ENCODE data around the gene OXCT1.
"Not testable (repeated sequence)": the region's sequence is repeated elsewhere in the genome, so short reads cannot be mapped to it uniquely, and the experiment has no call there.

Gene OXCT1

DNA sequence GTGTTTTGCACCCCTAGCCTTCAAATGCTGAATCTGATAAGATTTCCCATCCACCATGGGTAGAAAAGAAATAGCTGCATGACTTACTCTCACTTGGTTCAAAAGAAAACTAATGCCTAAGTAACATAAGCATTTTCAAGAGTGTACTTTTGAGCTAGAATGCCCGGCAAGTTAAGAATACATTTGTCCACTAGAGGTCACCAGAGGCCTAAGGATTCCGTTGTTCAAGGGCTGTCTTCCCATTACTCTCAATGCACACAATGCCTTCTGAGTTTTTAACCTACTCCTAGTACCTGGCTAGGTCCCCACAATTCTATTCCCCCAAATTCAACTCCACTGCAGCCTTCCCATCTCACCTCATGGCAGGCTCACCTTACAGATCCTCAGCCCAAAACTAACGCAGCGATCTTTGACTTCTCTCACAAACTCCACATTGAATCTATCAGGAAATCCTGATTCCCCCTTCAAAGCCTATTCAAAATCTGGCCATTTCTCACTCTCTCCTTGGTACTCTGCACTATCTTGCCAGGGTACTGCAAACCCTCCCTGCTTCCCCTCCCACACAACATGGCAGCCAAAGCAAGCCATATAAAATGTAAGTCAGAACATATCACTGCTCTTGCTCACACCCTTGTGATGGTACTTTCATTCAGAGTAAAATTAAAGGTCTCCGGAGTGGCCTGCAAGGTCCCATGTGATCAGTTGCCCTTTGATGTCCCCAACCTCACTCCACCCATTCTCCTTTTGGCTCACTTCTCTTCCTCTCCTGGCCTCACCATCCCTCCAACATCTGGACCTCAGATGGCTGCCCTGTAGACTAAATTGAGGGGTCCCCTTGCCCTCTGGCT lies 13.4 kb downstream of the OXCT1 start:
- TF ChIP-seq, protein P1, sequence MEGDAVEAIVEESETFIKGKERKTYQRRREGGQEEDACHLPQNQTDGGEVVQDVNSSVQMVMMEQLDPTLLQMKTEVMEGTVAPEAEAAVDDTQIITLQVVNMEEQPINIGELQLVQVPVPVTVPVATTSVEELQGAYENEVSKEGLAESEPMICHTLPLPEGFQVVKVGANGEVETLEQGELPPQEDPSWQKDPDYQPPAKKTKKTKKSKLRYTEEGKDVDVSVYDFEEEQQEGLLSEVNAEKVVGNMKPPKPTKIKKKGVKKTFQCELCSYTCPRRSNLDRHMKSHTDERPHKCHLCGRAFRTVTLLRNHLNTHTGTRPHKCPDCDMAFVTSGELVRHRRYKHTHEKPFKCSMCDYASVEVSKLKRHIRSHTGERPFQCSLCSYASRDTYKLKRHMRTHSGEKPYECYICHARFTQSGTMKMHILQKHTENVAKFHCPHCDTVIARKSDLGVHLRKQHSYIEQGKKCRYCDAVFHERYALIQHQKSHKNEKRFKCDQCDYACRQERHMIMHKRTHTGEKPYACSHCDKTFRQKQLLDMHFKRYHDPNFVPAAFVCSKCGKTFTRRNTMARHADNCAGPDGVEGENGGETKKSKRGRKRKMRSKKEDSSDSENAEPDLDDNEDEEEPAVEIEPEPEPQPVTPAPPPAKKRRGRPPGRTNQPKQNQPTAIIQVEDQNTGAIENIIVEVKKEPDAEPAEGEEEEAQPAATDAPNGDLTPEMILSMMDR (IDR thresholded peaks at IDR 0.05; ENCODE audit: insufficient read depth, missing control alignments), result peak; percentile 87
- DNase-seq (ENCODE audit: insufficient read length, low spot score) (no peak), FAIRE-seq (peak; percentile 88)

GRCh38 chr5:41852293-41852692 lies 17.9 kb downstream of the OXCT1 start:
- TF ChIP-seq, protein P1 (IDR thresholded peaks at IDR 0.05; ENCODE audit: insufficient read depth, missing control alignments), result no peak
- no peak for FAIRE-seq
- DNase-seq (ENCODE audit: insufficient read length, low spot score), result no peak

GRCh38 chr5:41851116-41851515 lies 19.1 kb downstream of the OXCT1 start:
- TF ChIP-seq, protein P1 (IDR thresholded peaks at IDR 0.05; ENCODE audit: insufficient read depth, missing control alignments), result no peak
- no peak for FAIRE-seq
- DNase-seq (ENCODE audit: insufficient read length, low spot score), result no peak

DNA sequence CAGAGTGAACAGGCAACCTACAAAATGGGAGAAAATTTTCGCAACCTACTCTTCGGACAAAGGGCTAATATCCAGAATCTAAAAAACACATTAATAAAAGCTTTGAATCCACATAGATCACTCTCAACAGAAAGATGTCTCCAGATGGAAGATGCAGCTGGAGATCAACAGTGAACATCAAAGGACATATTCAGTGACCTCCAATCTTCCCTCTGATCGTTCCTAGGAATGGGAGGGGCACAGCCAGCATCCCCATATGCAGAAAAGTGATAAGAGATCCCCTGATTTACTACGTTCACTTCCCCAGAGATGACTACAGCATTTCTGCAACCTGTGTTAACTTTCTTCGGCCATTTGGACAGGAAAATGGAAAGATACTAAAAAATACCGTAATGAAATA lies 21.2 kb downstream of the OXCT1 start:
- TF ChIP-seq, protein P1 (IDR thresholded peaks at IDR 0.05; ENCODE audit: insufficient read depth, missing control alignments), result no peak
- FAIRE-seq (no peak), DNase-seq (ENCODE audit: insufficient read length, low spot score) (no peak)

DNA sequence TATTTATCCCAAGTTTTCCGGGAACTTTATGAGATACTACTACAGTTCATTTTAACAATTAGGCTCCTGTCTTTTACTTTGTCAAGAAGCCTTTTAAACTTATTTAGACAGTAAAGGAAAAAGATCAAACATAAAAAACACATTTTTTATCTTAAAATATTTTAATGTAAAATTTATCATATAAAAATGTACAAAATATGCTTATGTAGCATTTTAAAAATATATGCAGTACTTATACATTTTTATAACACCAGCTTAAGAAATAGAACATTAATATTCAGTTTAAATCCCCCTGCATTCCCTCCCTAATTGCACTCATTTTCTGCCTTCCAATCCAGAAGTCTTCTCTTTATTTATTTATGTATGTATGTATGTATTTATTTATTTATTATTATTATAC lies 24.5 kb downstream of the OXCT1 start:
- DNase-seq (ENCODE audit: insufficient read length, low spot score); FAIRE-seq: not testable (repeated sequence)

DNA sequence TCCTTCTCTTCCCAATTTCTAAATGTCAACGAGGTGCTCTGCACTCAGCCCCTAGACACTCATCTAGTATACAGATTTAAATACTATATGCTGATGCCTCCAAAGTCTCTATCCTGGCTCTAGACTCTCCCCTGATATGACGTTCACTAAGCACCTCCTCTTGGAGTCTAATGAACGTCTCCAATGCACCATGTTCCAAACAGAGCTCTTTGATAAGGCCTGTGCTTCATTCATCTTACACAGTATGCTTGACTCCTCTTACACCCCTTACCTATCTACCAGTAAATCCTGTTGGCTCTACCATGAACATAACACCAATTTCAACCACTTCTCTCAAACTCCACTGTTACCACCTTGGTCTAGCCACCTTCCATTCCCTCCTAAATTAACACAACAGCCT lies 25.7 kb downstream of the OXCT1 start:
- DNase-seq (ENCODE audit: insufficient read length, low spot score), result no peak
- FAIRE-seq, result no peak
- TF ChIP-seq, protein P1 (IDR thresholded peaks at IDR 0.05; ENCODE audit: insufficient read depth, missing control alignments), result no peak

DNA sequence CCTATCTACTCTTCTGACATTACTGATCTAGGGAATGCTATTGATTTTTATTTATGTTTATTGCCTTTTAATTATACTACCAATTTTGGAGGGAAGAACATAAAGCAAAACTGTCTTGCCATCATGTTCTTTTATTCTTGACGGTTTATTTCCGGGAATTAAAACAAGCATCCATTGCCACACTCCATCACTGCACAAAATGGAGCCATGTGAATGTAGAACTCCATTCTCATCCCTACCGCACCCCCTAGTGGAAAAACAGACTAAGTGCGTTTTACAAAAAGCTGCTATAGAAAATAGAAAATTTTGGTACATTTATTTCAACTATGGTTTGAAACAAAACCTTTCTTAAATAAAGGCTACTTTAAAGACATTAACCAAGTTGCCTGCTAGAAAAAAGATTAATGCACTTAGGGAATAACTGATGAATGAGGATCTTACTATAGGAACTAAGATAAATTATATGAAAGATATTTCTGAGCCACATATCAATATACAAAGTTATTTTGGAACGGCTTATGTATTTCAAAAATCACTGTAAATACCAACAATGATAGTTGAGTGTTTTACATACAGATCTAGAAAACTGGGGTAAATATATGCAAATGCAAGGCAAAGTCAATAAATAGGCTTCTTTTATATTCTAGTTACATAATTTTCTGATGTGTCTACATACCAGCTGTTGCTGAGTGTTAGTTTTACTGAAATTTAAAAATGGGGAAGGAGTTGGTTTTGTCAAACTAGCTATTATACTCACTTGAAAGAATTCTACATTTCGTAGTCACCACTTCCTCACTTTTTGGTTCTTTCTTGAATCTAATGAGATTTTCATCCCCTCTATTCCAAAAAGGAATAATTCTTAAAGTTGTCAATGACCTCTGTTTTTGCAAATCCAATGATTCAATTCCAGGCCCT lies 26.5 kb downstream of the OXCT1 start:
- DNase-seq (ENCODE audit: insufficient read length, low spot score), result no peak
- TF ChIP-seq, protein P1 (IDR thresholded peaks at IDR 0.05; ENCODE audit: insufficient read depth, missing control alignments), result peak; percentile 78

More for the DNA sequence above, 26.5 kb downstream of the OXCT1 start:
- FAIRE-seq, result peak; percentile 46
